Measurements from ENCODE around the gene MEGF11. TPM values are rescaled to one million over a fixed set of nuclear protein-coding genes. Genes with fewer than 3 reads are reported as not detected.

MEGF11 gene
- total RNA-seq, 3 donors from 2014 or later: not detected

DNA sequence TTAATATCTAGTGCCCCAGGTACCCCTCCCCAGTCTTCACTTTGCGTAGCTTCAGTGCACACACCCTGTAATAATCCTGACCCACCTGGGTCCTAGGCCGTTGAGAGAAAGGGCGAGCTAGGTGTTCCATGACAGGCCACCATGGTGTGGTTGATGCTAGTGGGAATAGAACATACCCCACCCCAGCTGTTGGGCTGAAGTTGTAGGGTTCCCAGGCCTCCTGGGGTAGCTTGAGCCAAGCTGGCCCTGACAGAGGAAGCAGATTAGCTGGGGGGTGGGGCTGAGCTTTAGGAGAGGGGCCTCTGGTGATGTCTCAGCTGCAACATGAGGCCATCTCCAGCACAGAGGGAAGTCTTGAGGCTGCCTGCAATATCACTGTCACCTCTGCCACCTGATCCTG, 343.7 kb downstream of the MEGF11 start:
- DNase-seq: no peak
- peaks cover 13% of the 10 kb centered on the region for H3K36me3 Mint-ChIP-seq (ENCODE audit: insufficient read depth)

DNA sequence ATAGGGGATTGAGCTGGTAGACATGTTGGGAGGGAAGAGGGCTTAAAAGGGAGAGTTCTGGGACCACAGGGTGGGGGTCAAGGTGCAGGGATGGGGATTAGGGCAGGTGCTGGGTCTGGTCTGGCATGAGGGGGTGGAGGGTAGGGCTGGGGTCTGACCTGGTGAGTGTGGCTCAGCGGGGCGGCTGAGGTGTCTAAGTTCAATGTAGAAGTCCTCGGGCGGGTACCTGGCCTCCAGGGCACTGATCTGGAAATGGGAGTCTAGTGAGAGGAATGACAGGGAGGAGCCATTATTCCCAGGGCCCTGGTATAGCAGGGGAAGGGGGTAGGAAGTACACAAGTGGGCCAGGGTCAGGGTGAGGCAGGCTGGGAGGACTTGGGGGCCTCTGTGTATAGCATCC, 344.7 kb downstream of the MEGF11 start:
- DNase-seq (no peak), ATAC-seq (no peak)
- Mint-ChIP-seq H3K27me3 (ENCODE audit: low read depth) (no peaks in the 10 kb centered on the region), H3K4me3 (no peak overlapping the region), H3K36me3 (ENCODE audit: insufficient read depth) (peaks cover 16% of the 10 kb centered on the region), H3K4me1 (ENCODE audit: low read depth) (no peaks in the 10 kb centered on the region), H3K9me3 (no peaks in the 10 kb centered on the region)

More for the DNA sequence above, 343.7 kb downstream of the MEGF11 start:
- H3K4me1 Mint-ChIP-seq (ENCODE audit: low read depth): no peaks in the 10 kb centered on the region
- no peaks in the 10 kb centered on the region for H3K27me3 Mint-ChIP-seq (ENCODE audit: low read depth)
- H3K4me3 Mint-ChIP-seq: no peak overlapping the region
- no peak for ATAC-seq
- no peaks in the 10 kb centered on the region for H3K9me3 Mint-ChIP-seq

- Mint-ChIP-seq H3K27me3 (ENCODE audit: low read depth) (no peaks in the 10 kb centered on the region), H3K9me3 (no peaks in the 10 kb centered on the region), H3K4me3 (no peak overlapping the region), H3K36me3 (ENCODE audit: insufficient read depth) (peaks cover 22% of the 10 kb centered on the region), H3K4me1 (ENCODE audit: low read depth) (peaks cover 3% of the 10 kb centered on the region)
- ATAC-seq (no peak), DNase-seq (no peak)
Measured at GRCh38 chr15:65907661-65908060, 345.9 kb downstream of the MEGF11 start.

- Mint-ChIP-seq H3K4me3 (no peak overlapping the region), H3K9me3 (no peaks in the 10 kb centered on the region), H3K36me3 (ENCODE audit: insufficient read depth) (peaks cover 27% of the 10 kb centered on the region), H3K27me3 (ENCODE audit: low read depth) (no peaks in the 10 kb centered on the region), H3K4me1 (ENCODE audit: low read depth) (peaks cover 10% of the 10 kb centered on the region)
- ATAC-seq (no peak), DNase-seq (no peak)
Measured at GRCh38 chr15:65906396-65906795, 347.2 kb downstream of the MEGF11 start.

DNA sequence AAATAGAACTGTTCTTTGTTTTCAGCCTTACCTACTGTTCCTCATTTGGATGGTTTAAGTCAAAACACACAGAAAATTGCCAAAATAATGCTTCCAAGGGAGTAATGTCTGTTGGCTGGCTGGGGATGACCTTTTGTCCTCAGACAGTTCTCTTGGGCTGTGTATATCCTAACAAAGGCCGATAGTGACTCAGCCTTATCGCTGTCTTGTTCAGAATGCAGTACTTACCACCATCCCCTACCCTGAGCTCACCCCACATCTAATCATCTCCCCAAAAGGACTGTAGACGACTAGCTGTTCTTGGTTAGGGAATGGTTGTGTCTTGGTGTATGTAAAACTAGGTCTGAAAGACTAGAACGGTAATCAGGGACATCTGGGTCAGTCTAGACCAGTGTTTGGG, 349.2 kb downstream of the MEGF11 start:
- DNase-seq (no peak), ATAC-seq (no peak)
- Mint-ChIP-seq H3K4me3 (no peak overlapping the region), H3K4me1 (ENCODE audit: low read depth) (peaks cover 10% of the 10 kb centered on the region), H3K9me3 (no peaks in the 10 kb centered on the region), H3K36me3 (ENCODE audit: insufficient read depth) (peaks cover 29% of the 10 kb centered on the region), H3K27me3 (ENCODE audit: low read depth) (no peaks in the 10 kb centered on the region)

- H3K4me3 Mint-ChIP-seq: no peak overlapping the region
- H3K36me3 Mint-ChIP-seq (ENCODE audit: insufficient read depth): peaks cover 32% of the 10 kb centered on the region
- peaks cover 10% of the 10 kb centered on the region for H3K4me1 Mint-ChIP-seq (ENCODE audit: low read depth)
- ATAC-seq (no peak), DNase-seq (no peak)
- H3K9me3 Mint-ChIP-seq: no peaks in the 10 kb centered on the region
- no peaks in the 10 kb centered on the region for H3K27me3 Mint-ChIP-seq (ENCODE audit: low read depth)
Measured at GRCh38 chr15:65903296-65904073, 350.1 kb downstream of the MEGF11 start.

DNA sequence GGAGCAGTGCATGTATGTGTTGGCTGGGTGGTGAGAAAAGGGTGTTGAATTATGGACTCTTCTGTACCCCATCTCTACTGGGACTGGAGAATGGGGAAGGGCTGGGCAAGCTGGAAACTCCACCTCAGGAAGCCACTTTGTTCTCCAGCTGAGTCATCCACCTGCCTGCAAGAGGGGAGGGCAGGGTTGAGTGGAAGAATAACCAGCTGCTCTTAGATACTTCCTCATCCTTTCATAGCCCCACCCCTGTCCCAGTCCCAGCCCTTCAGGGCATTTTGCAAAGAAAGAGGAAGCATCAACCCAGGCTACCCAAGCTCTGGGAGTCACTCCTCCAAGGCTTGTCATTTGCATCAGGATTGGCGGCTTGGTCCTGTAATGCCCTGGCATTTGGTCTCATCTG, 351.2 kb downstream of the MEGF11 start:
- Mint-ChIP-seq H3K27me3 (ENCODE audit: low read depth) (no peaks in the 10 kb centered on the region), H3K9me3 (no peaks in the 10 kb centered on the region), H3K4me3 (no peak overlapping the region), H3K36me3 (ENCODE audit: insufficient read depth) (peaks cover 35% of the 10 kb centered on the region), H3K4me1 (ENCODE audit: low read depth) (peaks cover 10% of the 10 kb centered on the region)
- no peak for DNase-seq
- ATAC-seq: peak in 1 of 2 donors; percentile 37

GRCh38 chr15:65901836-65902235, 351.7 kb downstream of the MEGF11 start:
- Mint-ChIP-seq H3K36me3 (ENCODE audit: insufficient read depth) (peaks cover 33% of the 10 kb centered on the region), H3K27me3 (ENCODE audit: low read depth) (no peaks in the 10 kb centered on the region), H3K9me3 (no peaks in the 10 kb centered on the region), H3K4me1 (ENCODE audit: low read depth) (peaks cover 10% of the 10 kb centered on the region), H3K4me3 (no peak overlapping the region)
- ATAC-seq (no peak), DNase-seq (no peak)

DNA sequence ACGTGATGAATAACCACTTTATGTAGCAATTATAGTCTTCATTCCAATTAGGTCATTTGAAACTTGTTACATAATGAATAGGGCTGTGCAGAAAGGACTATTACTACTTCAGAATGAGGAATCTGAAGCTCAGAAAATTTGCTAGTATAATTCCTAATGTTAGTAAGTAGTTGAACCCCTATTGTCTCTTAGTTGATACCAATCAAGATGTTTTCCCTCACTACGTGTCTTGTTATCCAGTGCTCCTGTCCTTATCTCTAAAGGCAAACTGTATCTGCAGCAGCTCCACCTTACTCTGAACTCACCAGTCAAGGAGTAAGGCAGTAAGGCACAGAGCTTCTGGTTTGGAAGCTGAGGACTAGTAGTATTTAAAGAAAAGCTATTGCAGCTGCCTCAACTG, 352.2 kb downstream of the MEGF11 start:
- no peaks in the 10 kb centered on the region for H3K27me3 Mint-ChIP-seq (ENCODE audit: low read depth)

GRCh38 chr15:65900488-65900887, 353.1 kb downstream of the MEGF11 start:
- H3K4me3 Mint-ChIP-seq: no peak overlapping the region
- ATAC-seq: no peak
- no peaks in the 10 kb centered on the region for H3K9me3 Mint-ChIP-seq

More for the DNA sequence above, 352.2 kb downstream of the MEGF11 start:
- peaks cover 33% of the 10 kb centered on the region for H3K36me3 Mint-ChIP-seq (ENCODE audit: insufficient read depth)
- no peaks in the 10 kb centered on the region for H3K9me3 Mint-ChIP-seq
- H3K4me1 Mint-ChIP-seq (ENCODE audit: low read depth): peaks cover 10% of the 10 kb centered on the region
- no peak for ATAC-seq
- H3K4me3 Mint-ChIP-seq: no peak overlapping the region
- DNase-seq: no peak

GRCh38 chr15:65896236-65896635, 357.3 kb downstream of the MEGF11 start:
- H3K36me3 Mint-ChIP-seq (ENCODE audit: insufficient read depth): peaks cover 33% of the 10 kb centered on the region
- peaks cover 12% of the 10 kb centered on the region for H3K4me1 Mint-ChIP-seq (ENCODE audit: low read depth)

More at GRCh38 chr15:65900488-65900887, 353.1 kb downstream of the MEGF11 start:
- Mint-ChIP-seq H3K27me3 (ENCODE audit: low read depth) (no peaks in the 10 kb centered on the region), H3K36me3 (ENCODE audit: insufficient read depth) (peaks cover 32% of the 10 kb centered on the region), H3K4me1 (ENCODE audit: low read depth) (peaks cover 10% of the 10 kb centered on the region)
- DNase-seq: no peak

GRCh38 chr15:65893060-65893459, 360.5 kb downstream of the MEGF11 start:
- DNase-seq (no peak), ATAC-seq (peak; percentile 59 to 62)
- H3K27me3 Mint-ChIP-seq (ENCODE audit: low read depth): no peaks in the 10 kb centered on the region
- H3K36me3 Mint-ChIP-seq (ENCODE audit: insufficient read depth): peaks cover 40% of the 10 kb centered on the region
- no peaks in the 10 kb centered on the region for H3K9me3 Mint-ChIP-seq
- H3K4me1 Mint-ChIP-seq (ENCODE audit: low read depth): peaks cover 35% of the 10 kb centered on the region
- no peak overlapping the region for H3K4me3 Mint-ChIP-seq

More at GRCh38 chr15:65896236-65896635, 357.3 kb downstream of the MEGF11 start:
- H3K27me3 Mint-ChIP-seq (ENCODE audit: low read depth): no peaks in the 10 kb centered on the region
- no peak for DNase-seq
- no peak for ATAC-seq
- H3K4me3 Mint-ChIP-seq: no peak overlapping the region
- no peaks in the 10 kb centered on the region for H3K9me3 Mint-ChIP-seq

DNA sequence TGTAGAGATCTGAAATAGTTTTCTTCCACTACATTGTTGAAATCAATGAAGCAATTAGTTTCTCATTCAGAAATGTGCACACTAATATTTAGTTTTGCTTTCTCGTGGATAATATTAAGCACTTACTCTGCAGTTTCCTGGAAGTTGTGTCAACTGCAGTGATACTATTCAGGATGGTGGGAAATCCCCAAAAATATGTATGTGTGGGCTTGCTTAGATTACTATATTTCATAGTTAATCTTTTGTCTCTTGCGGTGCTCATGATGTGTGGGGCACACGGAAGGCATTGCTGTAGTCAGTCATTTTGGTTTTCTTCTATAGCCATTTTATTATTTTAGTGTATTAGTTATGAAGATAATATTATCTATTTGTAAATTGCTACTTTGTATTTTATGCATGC, 364.6 kb downstream of the MEGF11 start:
- Mint-ChIP-seq H3K4me1 (ENCODE audit: low read depth) (peaks cover 66% of the 10 kb centered on the region), H3K36me3 (ENCODE audit: insufficient read depth) (peaks cover 47% of the 10 kb centered on the region), H3K27me3 (ENCODE audit: low read depth) (no peaks in the 10 kb centered on the region), H3K4me3 (no peak overlapping the region), H3K9me3 (no peaks in the 10 kb centered on the region)
- DNase-seq (no peak), ATAC-seq (peak; percentile 70 to 78)

GRCh38 chr15:65887565-65887964, 366.0 kb downstream of the MEGF11 start:
- Mint-ChIP-seq H3K27me3 (ENCODE audit: low read depth) (no peaks in the 10 kb centered on the region), H3K36me3 (ENCODE audit: insufficient read depth) (peaks cover 56% of the 10 kb centered on the region), H3K4me1 (ENCODE audit: low read depth) (peaks cover 75% of the 10 kb centered on the region), H3K4me3 (peak overlapping the region; percentile 35), H3K9me3 (no peaks in the 10 kb centered on the region)
- ATAC-seq: peak; percentile 90 to 97
- DNase-seq: no peak

GRCh38 chr15:65885668-65886218, 367.8 kb downstream of the MEGF11 start:
- Mint-ChIP-seq H3K27me3 (ENCODE audit: low read depth) (no peaks in the 10 kb centered on the region), H3K4me1 (ENCODE audit: low read depth) (peaks cover 81% of the 10 kb centered on the region), H3K36me3 (ENCODE audit: insufficient read depth) (peaks cover 49% of the 10 kb centered on the region), H3K9me3 (no peaks in the 10 kb centered on the region), H3K4me3 (no peak overlapping the region)
- ATAC-seq: no peak
- no peak for DNase-seq
